K562 (cell line): Measurements from ENCODE around the gene ME3. TPM values are rescaled to one million over a fixed set of nuclear protein-coding genes. Genes with fewer than 3 reads are reported as not detected.

Source experiments
- ATF7 ChIP-seq: fragments of 450-650 bp; IDR thresholded peaks from 2 replicates; pipeline ENCODE4 v1.7.1; 2014; ENCODE audit warnings: mild to moderate bottlenecking, moderate library complexity
- MEIS2 ChIP-seq: fragments of 450-650 bp; IDR thresholded peaks from 2 replicates; pipeline ENCODE4 v1.6.1; 2014; ENCODE audit warnings: mild to moderate bottlenecking; ENCODE audit not compliant: partially characterized antibody
- SRSF7 ChIP-seq: fragments of 200-400 bp; formaldehyde crosslinking; optimal IDR thresholded peaks from 2 replicates; pipeline ENCODE3; 2017; ENCODE audit warnings: mild to moderate bottlenecking, low read depth, low read length
- polyA plus RNA-seq, 8 experiments: library from polyadenylated mRNA; depleted of rRNA in 4 of 8; stranded (reverse) in 5 of 8; unstranded in 3 of 8; fragments of >200 nt; fragmentation: Nextera tagmentation in 2 of 8; fragmentation: Illumina TruSeq in 1 of 8; extraction: Ambion mirVana in 2 of 8; extraction: Trizol in 1 of 8; gene quantifications; 2 replicates each; pipeline versions ENCODE4 v1.2.1 to v1.2.3, GENCODE V29; 2011 to 2014; ENCODE audit warnings: inconsistent platforms in 1 of 8, missing spikeins in 1 of 8
- total RNA-seq, 7 experiments: library from RNA; depleted of rRNA in 6 of 7; stranded (reverse); fragments of >200 nt in 6 of 7; fragmentation: Illumina TruSeq in 2 of 7; extraction: Trizol in 2 of 7; gene quantifications; 2 replicates each; pipeline versions ENCODE4 v1.2.1 to v1.2.3, GENCODE V29; 2011 to 2021; ENCODE audit warnings: low replicate concordance in 1 of 7
- TF ChIP-seq, protein P1 (sequence below), 2 experiments: IDR thresholded peaks in 1 of 2; conservative IDR thresholded peaks in 1 of 2; 2 replicates each; pipeline ENCODE4 v1.6.1; 2016; ENCODE audit warnings: low read depth in 2 of 2, mild to moderate bottlenecking in 1 of 2, missing compliant biosample characterization in 1 of 2, missing genetic modification characterization in 1 of 2, moderate library complexity in 1 of 2
- TF ChIP-seq, protein P2 (sequence below): fragments of 450-650 bp; IDR thresholded peaks from 2 replicates; pipeline ENCODE4 v1.6.1; 2017; ENCODE audit warnings: antibody characterized with exemption, mild to moderate bottlenecking
- TF ChIP-seq, protein P3 (sequence below): fragments of 450-650 bp; IDR thresholded peaks from 2 replicates; pipeline ENCODE4 v1.6.1; 2016; ENCODE audit warnings: borderline replicate concordance

Gene ME3
- total and polyA plus RNA-seq, 9 of the 15 experiments (the other 6 are each of a cell fraction or from before 2014, with no cell fraction given) = not detected

DNA sequence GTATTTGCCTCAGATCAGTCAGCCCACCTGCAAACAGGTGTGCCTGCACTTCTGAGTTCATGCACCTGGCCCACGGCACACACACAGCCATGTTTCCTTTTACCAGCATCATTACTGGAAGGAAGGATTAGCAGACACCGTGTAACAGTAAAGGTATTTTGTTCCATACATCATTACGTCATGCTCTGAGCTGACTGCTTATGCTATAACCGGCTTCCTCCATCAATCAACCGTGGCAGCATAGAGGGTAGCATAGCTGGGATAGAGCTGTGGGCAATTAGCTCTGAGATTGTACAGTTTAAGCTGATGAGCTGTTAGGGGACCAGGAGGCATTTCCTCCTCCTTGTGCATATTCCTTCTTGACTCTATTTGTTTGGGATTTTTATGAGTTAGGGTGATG is 102.4 kb downstream of the ME3 start (continued):
- TF ChIP-seq SRSF7 (no peak), MEIS2 (peak; percentile 84), ATF7 (peak; percentile 78)
- TF ChIP-seq, protein P1, sequence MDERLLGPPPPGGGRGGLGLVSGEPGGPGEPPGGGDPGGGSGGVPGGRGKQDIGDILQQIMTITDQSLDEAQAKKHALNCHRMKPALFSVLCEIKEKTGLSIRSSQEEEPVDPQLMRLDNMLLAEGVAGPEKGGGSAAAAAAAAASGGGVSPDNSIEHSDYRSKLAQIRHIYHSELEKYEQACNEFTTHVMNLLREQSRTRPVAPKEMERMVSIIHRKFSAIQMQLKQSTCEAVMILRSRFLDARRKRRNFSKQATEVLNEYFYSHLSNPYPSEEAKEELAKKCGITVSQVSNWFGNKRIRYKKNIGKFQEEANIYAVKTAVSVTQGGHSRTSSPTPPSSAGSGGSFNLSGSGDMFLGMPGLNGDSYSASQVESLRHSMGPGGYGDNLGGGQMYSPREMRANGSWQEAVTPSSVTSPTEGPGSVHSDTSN (CRISPR knock-in tag; IDR thresholded peaks at IDR 0.05; ENCODE audit: low read depth) = no peak
- TF ChIP-seq, protein P1 (tag; conservative IDR thresholded peaks at IDR 0.05; ENCODE audit: low read depth) = peak; percentile 36; the same call in 1 of the 2 replicates
- TF ChIP-seq, protein P2, sequence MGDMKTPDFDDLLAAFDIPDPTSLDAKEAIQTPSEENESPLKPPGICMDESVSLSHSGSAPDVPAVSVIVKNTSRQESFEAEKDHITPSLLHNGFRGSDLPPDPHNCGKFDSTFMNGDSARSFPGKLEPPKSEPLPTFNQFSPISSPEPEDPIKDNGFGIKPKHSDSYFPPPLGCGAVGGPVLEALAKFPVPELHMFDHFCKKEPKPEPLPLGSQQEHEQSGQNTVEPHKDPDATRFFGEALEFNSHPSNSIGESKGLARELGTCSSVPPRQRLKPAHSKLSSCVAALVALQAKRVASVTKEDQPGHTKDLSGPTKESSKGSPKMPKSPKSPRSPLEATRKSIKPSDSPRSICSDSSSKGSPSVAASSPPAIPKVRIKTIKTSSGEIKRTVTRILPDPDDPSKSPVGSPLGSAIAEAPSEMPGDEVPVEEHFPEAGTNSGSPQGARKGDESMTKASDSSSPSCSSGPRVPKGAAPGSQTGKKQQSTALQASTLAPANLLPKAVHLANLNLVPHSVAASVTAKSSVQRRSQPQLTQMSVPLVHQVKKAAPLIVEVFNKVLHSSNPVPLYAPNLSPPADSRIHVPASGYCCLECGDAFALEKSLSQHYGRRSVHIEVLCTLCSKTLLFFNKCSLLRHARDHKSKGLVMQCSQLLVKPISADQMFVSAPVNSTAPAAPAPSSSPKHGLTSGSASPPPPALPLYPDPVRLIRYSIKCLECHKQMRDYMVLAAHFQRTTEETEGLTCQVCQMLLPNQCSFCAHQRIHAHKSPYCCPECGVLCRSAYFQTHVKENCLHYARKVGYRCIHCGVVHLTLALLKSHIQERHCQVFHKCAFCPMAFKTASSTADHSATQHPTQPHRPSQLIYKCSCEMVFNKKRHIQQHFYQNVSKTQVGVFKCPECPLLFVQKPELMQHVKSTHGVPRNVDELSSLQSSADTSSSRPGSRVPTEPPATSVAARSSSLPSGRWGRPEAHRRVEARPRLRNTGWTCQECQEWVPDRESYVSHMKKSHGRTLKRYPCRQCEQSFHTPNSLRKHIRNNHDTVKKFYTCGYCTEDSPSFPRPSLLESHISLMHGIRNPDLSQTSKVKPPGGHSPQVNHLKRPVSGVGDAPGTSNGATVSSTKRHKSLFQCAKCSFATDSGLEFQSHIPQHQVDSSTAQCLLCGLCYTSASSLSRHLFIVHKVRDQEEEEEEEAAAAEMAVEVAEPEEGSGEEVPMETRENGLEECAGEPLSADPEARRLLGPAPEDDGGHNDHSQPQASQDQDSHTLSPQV = no peak
- TF ChIP-seq, protein P3, sequence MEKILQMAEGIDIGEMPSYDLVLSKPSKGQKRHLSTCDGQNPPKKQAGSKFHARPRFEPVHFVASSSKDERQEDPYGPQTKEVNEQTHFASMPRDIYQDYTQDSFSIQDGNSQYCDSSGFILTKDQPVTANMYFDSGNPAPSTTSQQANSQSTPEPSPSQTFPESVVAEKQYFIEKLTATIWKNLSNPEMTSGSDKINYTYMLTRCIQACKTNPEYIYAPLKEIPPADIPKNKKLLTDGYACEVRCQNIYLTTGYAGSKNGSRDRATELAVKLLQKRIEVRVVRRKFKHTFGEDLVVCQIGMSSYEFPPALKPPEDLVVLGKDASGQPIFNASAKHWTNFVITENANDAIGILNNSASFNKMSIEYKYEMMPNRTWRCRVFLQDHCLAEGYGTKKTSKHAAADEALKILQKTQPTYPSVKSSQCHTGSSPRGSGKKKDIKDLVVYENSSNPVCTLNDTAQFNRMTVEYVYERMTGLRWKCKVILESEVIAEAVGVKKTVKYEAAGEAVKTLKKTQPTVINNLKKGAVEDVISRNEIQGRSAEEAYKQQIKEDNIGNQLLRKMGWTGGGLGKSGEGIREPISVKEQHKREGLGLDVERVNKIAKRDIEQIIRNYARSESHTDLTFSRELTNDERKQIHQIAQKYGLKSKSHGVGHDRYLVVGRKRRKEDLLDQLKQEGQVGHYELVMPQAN = no peak
